ENCODE results near the gene FAM163B.

- no peak for TF ChIP-seq CTCF (IDR thresholded peaks at IDR 0.05)
- peak; percentile 30 for TF ChIP-seq RAD21 (IDR thresholded peaks at IDR 0.05; ENCODE audit: low read length)
- TF ChIP-seq MXI1 (IDR thresholded peaks at IDR 0.05; ENCODE audit: low read depth, low read length) = peak; percentile 93
- TF ChIP-seq REST (IDR thresholded peaks at IDR 0.05; ENCODE audit: low read depth, low read length) = no peak
- TF ChIP-seq FOXM1 (IDR thresholded peaks at IDR 0.05; ENCODE audit: low read depth) = no peak
- TF ChIP-seq JUND (IDR thresholded peaks at IDR 0.05) = no peak
- TF ChIP-seq GATA2 (CRISPR knock-in tag; IDR thresholded peaks at IDR 0.05) = peak; percentile 82
- TF ChIP-seq POLR2AphosphoS5 (IDR thresholded peaks at IDR 0.05; ENCODE audit: low read depth, low read length) = peak; percentile 43; the same call in 1 of the 2 replicates
- peak; percentile 89 for TF ChIP-seq RCOR1 (IDR thresholded peaks at IDR 0.05; ENCODE audit: low read length)
- no peak for TF ChIP-seq MEF2A (IDR thresholded peaks at IDR 0.05; ENCODE audit: borderline replicate concordance, low read depth)
- no peak for TF ChIP-seq GABPA (IDR thresholded peaks at IDR 0.05; ENCODE audit: low read depth)
- 0 out of 2 replicates have a peak, but pooled peaks have one; percentile 41 for TF ChIP-seq TEAD4 (IDR thresholded peaks at IDR 0.05; ENCODE audit: borderline replicate concordance, insufficient read depth)
- TF ChIP-seq USF2 (IDR thresholded peaks at IDR 0.05; ENCODE audit: borderline replicate concordance, low read depth, low read length) = peak; percentile 40; the same call in 1 of the 2 replicates
Observed at GRCh38 chr9:133635533-133636531, 26.6 kb upstream of the FAM163B start, which contains the start of gene DBH.

Measured in SK-N-SH (cell line).